ENCODE results near the gene ROPN1B. TPM values are rescaled to one million over a fixed set of nuclear protein-coding genes. Genes with fewer than 3 reads are reported as not detected.

The ROPN1B gene
- total RNA-seq, 1 donor from 2014 or later: not detected

GRCh38 chr3:126003447-126004190 is 34.6 kb downstream of the ROPN1B start:
- no peak for DNase-seq (ENCODE audit: low spot score)

- DNase-seq (ENCODE audit: low spot score): no peak
Observed at GRCh38 chr3:126004217-126004616, 35.2 kb downstream of the ROPN1B start.

- DNase-seq (ENCODE audit: low spot score): no peak
Observed at GRCh38 chr3:126004692-126005091, 35.7 kb downstream of the ROPN1B start.

GRCh38 chr3:126005951-126006350 is 37.0 kb downstream of the ROPN1B start:
- DNase-seq (ENCODE audit: low spot score): no peak

- no peak for DNase-seq (ENCODE audit: low spot score)
Observed at GRCh38 chr3:126008219-126008618, 39.2 kb downstream of the ROPN1B start.

- no peak for DNase-seq (ENCODE audit: low spot score)
Observed at GRCh38 chr3:126009181-126009580, 40.2 kb downstream of the ROPN1B start.

- DNase-seq (ENCODE audit: low spot score): peak; percentile 62
Observed at GRCh38 chr3:126013751-126014156, 44.8 kb downstream of the ROPN1B start.

GRCh38 chr3:126014252-126014651 is 45.3 kb downstream of the ROPN1B start:
- DNase-seq (ENCODE audit: low spot score): no peak

- DNase-seq (ENCODE audit: low spot score): no peak
Observed at GRCh38 chr3:126015075-126015474, 46.1 kb downstream of the ROPN1B start.

- no peak for DNase-seq (ENCODE audit: low spot score)
Observed at GRCh38 chr3:126016616-126017015, 47.6 kb downstream of the ROPN1B start.

- no peak for DNase-seq (ENCODE audit: low spot score)
Observed at GRCh38 chr3:126017362-126017761, 48.4 kb downstream of the ROPN1B start.

- DNase-seq (ENCODE audit: low spot score): no peak
Observed at GRCh38 chr3:126018545-126018944, 49.6 kb downstream of the ROPN1B start.

GRCh38 chr3:126018995-126019394 is 50.0 kb downstream of the ROPN1B start:
- no peak for DNase-seq (ENCODE audit: low spot score)

- DNase-seq (ENCODE audit: low spot score): no peak
Observed at GRCh38 chr3:126019683-126020082, 50.7 kb downstream of the ROPN1B start.

GRCh38 chr3:126021224-126021623 is 52.2 kb downstream of the ROPN1B start:
- DNase-seq (ENCODE audit: low spot score): no peak

- DNase-seq (ENCODE audit: low spot score): no peak
Observed at GRCh38 chr3:126021702-126022101, 52.7 kb downstream of the ROPN1B start.

GRCh38 chr3:126022741-126023359 is 53.9 kb downstream of the ROPN1B start:
- DNase-seq (ENCODE audit: low spot score): no peak

GRCh38 chr3:126023390-126023789 is 54.4 kb downstream of the ROPN1B start:
- DNase-seq (ENCODE audit: low spot score): no peak

GRCh38 chr3:126024049-126024854 is 55.3 kb downstream of the ROPN1B start:
- no peak for DNase-seq (ENCODE audit: low spot score)

GRCh38 chr3:126025116-126025729 is 56.2 kb downstream of the ROPN1B start:
- no peak for DNase-seq (ENCODE audit: low spot score)

GRCh38 chr3:126025862-126026261 is 56.9 kb downstream of the ROPN1B start:
- no peak for DNase-seq (ENCODE audit: low spot score)

Measured in mesenteric fat pad (tissue), 1 donor.